GM23338 (cell line): ENCODE results near the gene DHRSX. TPM values are rescaled to one million over a fixed set of nuclear protein-coding genes. Genes with fewer than 3 reads are reported as not detected.
"Not testable (repeated sequence)": the region's sequence is repeated elsewhere in the genome, so short reads cannot be mapped to it uniquely, and the experiment has no call there.

Source experiments
- ATAC-seq: fragments of 200-7000 bp; cut with Tn5 transposase; 3 replicates; pipeline ENCODE4 v1.9.1; 2020
- DNase-seq: peaks from one replicate; pipeline ENCODE4 v3.0.0-alpha.2; 2015; ENCODE audit warnings: low spot score
- H2AFZ ChIP-seq: fragments of 200-600 bp; sonication (generic); 2 replicates; pipeline ENCODE4 v1.8.0; 2016; ENCODE audit warnings: antibody characterized with exemption, mild to moderate bottlenecking, moderate library complexity
- H3F3A ChIP-seq: fragments of 200-600 bp; sonication (generic); replicated peaks from 2 replicates; pipeline ENCODE4 v1.8.0; 2017; ENCODE audit warnings: antibody characterized with exemption, mixed run types, low read depth
- H3K27ac ChIP-seq: fragments of 200-600 bp; sonication (generic); 2 replicates; pipeline ENCODE4 v1.6.1; 2016; ENCODE audit warnings: low read depth
- H3K27me3 ChIP-seq: fragments of 200-600 bp; sonication (generic); 2 replicates; pipeline ENCODE4 v1.8.0; 2016; ENCODE audit warnings: mild to moderate bottlenecking, mixed run types, moderate library complexity; ENCODE audit not compliant: insufficient read depth
- H3K36me3 ChIP-seq: fragments of 200-600 bp; sonication (generic); 2 replicates; pipeline ENCODE4 v1.8.0; 2016; ENCODE audit warnings: mild to moderate bottlenecking; ENCODE audit not compliant: insufficient read depth
- H3K4me1 ChIP-seq: fragments of 200-600 bp; sonication (generic); 2 replicates; pipeline ENCODE4 v1.8.0; 2016; ENCODE audit warnings: mild to moderate bottlenecking, moderate library complexity; ENCODE audit not compliant: insufficient read depth
- H3K4me2 ChIP-seq: fragments of 200-600 bp; sonication (generic); 2 replicates; pipeline ENCODE4 v1.7.1; 2017; ENCODE audit warnings: mixed run types
- H3K4me3 ChIP-seq: fragments of 200-600 bp; sonication (generic); 2 replicates; pipeline ENCODE4 v1.6.1; 2016; ENCODE audit warnings: mixed run types
- H3K79me2 ChIP-seq: fragments of 200-600 bp; sonication (generic); replicated peaks from 2 replicates; pipeline ENCODE4 v1.8.0; 2017; ENCODE audit warnings: mild to moderate bottlenecking; ENCODE audit not compliant: insufficient read depth
- H3K9me2 ChIP-seq: fragments of 200-600 bp; sonication (generic); 2 replicates; pipeline ENCODE4 v1.8.0; 2017; ENCODE audit not compliant: insufficient read depth
- H4K20me1 ChIP-seq: fragments of 200-600 bp; sonication (generic); replicated peaks from 2 replicates; pipeline ENCODE4 v1.8.0; 2017; ENCODE audit warnings: mild to moderate bottlenecking; ENCODE audit not compliant: insufficient read depth
- H3K27ac Mint-ChIP-seq: 2 replicates; pipeline ENCODE4 v1.8.0; 2020; ENCODE audit warnings: inconsistent platforms, mild to moderate bottlenecking, moderate library complexity, mixed read lengths
- H3K27me3 Mint-ChIP-seq: 3 replicates; pipeline ENCODE4 v1.8.0; 2022; ENCODE audit warnings: low read depth, mild to moderate bottlenecking, moderate library complexity, mixed read lengths, inconsistent platforms; ENCODE audit not compliant: insufficient read depth, poor library complexity
- H3K36me3 Mint-ChIP-seq: 3 replicates; pipeline ENCODE4 v1.8.0; 2021; ENCODE audit warnings: low read depth, mild to moderate bottlenecking, inconsistent platforms, moderate library complexity, mixed read lengths
- H3K4me1 Mint-ChIP-seq: 3 replicates; pipeline ENCODE4 v1.8.0; 2020; ENCODE audit warnings: mild to moderate bottlenecking, inconsistent platforms, mixed read lengths
- H3K4me3 Mint-ChIP-seq: 3 replicates; pipeline ENCODE4 v1.8.0; 2021; ENCODE audit warnings: moderate library complexity, mild to moderate bottlenecking, inconsistent platforms, mixed read lengths
- H3K9me3 Mint-ChIP-seq: 3 replicates; pipeline ENCODE4 v1.8.0; 2020; ENCODE audit warnings: moderate library complexity, mild to moderate bottlenecking, inconsistent platforms, mixed read lengths
- CREB1 ChIP-seq: fragments of 250-450 bp; sonication (Bioruptor Pico); IDR thresholded peaks from 2 replicates; pipeline ENCODE4 v1.5.0; 2020; ENCODE audit warnings: low read depth, mild to moderate bottlenecking, moderate library complexity
- ZNF114 ChIP-seq: fragments of 250-450 bp; sonication (Bioruptor Pico); IDR thresholded peaks from 2 replicates; pipeline ENCODE4 v1.5.0; 2020; ENCODE audit warnings: mild to moderate bottlenecking, moderate library complexity
- polyA plus RNA-seq: library from polyadenylated mRNA; unstranded; fragments of >200 nt; fragmentation: Nextera tagmentation; extraction: Ambion mirVana; gene quantifications from 2 replicates; pipeline ENCODE4 v1.2.1, GENCODE V29; 2016
- total RNA-seq: library from RNA; depleted of rRNA; stranded (reverse); fragments of >200 nt; shearing (Covaris generic); gene quantifications from 2 replicates; pipeline ENCODE4 v1.2.3, GENCODE V29; 2014
- TF ChIP-seq, protein P1 (sequence below): IDR thresholded peaks from 2 replicates; pipeline ENCODE4 v1.6.1; 2016; ENCODE audit warnings: antibody characterized with exemption
- TF ChIP-seq, protein P2 (sequence below), 2 experiments: fragments of 200-600 bp in 1 of 2; sonication (generic) in 1 of 2; conservative IDR thresholded peaks; 2 replicates each; pipeline versions ENCODE4 v1.5.1 to v1.6.1; 2016 to 2017; ENCODE audit warnings: antibody characterized with exemption in 2 of 2, low read depth in 2 of 2, mild to moderate bottlenecking in 2 of 2, moderate library complexity in 1 of 2
- TF ChIP-seq, protein P3 (sequence below): fragments of 250-450 bp; sonication (Bioruptor Pico); IDR thresholded peaks from 2 replicates; pipeline ENCODE4 v1.5.0; 2020; ENCODE audit warnings: mild to moderate bottlenecking, moderate library complexity

The DHRSX gene
- total and polyA plus RNA-seq, 2 experiments from 2014 or later, result 33.9 to 43.0 TPM

DNA sequence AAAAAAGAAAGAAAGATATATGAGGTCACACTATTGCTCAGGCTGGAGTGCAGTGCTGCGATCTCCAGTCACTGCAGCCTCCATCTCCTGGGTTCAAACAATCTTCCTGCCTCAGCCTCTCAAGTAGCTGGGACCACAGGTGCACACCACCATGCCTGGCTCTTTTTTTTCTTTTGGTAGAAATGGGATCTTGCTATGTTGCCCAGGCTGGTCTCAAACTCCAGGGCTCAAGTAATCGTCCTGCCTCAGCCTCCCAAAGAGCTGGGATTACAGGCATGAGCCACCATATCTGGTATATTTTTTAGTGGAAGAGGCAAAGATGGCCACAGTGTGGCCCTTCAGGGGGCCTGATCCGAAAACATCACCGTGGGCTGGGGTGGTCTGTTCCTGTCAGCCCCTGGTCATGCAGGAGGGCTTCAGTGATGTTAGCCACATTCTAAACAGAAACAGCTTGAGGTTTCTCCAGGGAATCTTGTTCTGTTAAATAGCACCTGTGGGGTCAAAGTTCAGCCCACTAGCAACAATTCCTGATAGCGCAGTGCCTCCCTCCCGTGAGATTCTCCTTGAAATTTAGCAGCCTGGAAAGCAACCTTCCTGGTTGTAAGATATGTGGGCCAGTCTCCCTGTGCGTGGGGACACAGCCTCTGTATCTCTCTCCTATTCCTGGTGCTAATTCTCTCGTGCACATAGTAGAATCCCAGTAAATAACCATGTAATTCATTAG is 7.3 kb upstream of the DHRSX start (continued):
- TF ChIP-seq, protein P1, sequence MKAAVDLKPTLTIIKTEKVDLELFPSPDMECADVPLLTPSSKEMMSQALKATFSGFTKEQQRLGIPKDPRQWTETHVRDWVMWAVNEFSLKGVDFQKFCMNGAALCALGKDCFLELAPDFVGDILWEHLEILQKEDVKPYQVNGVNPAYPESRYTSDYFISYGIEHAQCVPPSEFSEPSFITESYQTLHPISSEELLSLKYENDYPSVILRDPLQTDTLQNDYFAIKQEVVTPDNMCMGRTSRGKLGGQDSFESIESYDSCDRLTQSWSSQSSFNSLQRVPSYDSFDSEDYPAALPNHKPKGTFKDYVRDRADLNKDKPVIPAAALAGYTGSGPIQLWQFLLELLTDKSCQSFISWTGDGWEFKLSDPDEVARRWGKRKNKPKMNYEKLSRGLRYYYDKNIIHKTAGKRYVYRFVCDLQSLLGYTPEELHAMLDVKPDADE, result no peak
- TF ChIP-seq, protein P2, sequence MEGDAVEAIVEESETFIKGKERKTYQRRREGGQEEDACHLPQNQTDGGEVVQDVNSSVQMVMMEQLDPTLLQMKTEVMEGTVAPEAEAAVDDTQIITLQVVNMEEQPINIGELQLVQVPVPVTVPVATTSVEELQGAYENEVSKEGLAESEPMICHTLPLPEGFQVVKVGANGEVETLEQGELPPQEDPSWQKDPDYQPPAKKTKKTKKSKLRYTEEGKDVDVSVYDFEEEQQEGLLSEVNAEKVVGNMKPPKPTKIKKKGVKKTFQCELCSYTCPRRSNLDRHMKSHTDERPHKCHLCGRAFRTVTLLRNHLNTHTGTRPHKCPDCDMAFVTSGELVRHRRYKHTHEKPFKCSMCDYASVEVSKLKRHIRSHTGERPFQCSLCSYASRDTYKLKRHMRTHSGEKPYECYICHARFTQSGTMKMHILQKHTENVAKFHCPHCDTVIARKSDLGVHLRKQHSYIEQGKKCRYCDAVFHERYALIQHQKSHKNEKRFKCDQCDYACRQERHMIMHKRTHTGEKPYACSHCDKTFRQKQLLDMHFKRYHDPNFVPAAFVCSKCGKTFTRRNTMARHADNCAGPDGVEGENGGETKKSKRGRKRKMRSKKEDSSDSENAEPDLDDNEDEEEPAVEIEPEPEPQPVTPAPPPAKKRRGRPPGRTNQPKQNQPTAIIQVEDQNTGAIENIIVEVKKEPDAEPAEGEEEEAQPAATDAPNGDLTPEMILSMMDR (conservative IDR thresholded peaks at IDR 0.05; ENCODE audit: low read depth in 2 of 2), result no peak
- TF ChIP-seq, protein P3, sequence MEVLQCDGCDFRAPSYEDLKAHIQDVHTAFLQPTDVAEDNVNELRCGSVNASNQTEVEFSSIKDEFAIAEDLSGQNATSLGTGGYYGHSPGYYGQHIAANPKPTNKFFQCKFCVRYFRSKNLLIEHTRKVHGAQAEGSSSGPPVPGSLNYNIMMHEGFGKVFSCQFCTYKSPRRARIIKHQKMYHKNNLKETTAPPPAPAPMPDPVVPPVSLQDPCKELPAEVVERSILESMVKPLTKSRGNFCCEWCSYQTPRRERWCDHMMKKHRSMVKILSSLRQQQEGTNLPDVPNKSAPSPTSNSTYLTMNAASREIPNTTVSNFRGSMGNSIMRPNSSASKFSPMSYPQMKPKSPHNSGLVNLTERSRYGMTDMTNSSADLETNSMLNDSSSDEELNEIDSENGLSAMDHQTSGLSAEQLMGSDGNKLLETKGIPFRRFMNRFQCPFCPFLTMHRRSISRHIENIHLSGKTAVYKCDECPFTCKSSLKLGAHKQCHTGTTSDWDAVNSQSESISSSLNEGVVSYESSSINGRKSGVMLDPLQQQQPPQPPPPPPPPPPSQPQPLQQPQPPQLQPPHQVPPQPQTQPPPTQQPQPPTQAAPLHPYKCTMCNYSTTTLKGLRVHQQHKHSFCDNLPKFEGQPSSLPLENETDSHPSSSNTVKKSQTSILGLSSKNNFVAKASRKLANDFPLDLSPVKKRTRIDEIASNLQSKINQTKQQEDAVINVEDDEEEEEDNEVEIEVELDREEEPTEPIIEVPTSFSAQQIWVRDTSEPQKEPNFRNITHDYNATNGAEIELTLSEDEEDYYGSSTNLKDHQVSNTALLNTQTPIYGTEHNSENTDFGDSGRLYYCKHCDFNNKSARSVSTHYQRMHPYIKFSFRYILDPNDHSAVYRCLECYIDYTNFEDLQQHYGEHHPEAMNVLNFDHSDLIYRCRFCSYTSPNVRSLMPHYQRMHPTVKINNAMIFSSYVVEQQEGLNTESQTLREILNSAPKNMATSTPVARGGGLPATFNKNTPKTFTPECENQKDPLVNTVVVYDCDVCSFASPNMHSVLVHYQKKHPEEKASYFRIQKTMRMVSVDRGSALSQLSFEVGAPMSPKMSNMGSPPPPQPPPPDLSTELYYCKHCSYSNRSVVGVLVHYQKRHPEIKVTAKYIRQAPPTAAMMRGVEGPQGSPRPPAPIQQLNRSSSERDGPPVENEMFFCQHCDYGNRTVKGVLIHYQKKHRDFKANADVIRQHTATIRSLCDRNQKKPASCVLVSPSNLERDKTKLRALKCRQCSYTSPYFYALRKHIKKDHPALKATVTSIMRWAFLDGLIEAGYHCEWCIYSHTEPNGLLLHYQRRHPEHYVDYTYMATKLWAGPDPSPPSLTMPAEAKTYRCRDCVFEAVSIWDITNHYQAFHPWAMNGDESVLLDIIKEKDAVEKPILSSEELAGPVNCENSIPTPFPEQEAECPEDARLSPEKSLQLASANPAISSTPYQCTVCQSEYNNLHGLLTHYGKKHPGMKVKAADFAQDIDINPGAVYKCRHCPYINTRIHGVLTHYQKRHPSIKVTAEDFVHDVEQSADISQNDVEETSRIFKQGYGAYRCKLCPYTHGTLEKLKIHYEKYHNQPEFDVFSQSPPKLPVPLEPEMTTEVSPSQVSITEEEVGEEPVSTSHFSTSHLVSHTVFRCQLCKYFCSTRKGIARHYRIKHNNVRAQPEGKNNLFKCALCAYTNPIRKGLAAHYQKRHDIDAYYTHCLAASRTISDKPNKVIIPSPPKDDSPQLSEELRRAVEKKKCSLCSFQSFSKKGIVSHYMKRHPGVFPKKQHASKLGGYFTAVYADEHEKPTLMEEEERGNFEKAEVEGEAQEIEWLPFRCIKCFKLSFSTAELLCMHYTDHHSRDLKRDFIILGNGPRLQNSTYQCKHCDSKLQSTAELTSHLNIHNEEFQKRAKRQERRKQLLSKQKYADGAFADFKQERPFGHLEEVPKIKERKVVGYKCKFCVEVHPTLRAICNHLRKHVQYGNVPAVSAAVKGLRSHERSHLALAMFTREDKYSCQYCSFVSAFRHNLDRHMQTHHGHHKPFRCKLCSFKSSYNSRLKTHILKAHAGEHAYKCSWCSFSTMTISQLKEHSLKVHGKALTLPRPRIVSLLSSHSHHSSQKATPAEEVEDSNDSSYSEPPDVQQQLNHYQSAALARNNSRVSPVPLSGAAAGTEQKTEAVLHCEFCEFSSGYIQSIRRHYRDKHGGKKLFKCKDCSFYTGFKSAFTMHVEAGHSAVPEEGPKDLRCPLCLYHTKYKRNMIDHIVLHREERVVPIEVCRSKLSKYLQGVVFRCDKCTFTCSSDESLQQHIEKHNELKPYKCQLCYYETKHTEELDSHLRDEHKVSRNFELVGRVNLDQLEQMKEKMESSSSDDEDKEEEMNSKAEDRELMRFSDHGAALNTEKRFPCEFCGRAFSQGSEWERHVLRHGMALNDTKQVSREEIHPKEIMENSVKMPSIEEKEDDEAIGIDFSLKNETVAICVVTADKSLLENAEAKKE (CRISPR knock-in tag), result no peak
- no peak for TF ChIP-seq CREB1

DNA sequence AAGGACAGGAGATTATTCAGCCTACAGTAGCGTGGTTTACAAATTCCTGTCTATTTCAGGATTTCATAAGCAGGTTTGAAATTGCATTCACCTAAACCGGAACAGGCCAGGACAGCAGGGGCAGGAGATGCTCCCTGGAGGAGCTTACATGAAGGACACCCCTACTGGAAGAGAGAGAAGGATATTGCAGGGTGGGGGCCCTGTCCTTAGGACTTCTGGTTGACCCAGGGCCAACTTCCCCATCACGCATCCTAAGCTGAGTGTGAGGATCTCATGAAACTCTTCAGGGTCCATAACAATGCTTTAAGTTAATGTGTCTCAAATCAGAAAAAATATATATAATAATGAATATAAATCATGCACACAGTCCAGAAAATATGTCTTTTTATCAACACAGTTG is 6.4 kb upstream of the DHRSX start:
- Mint-ChIP-seq H3K4me3 (no peak overlapping the region), H3K27ac (no peak overlapping the region), H3K4me1 (no peaks in the 10 kb centered on the region), H3K27me3 (peaks cover 5% of the 10 kb centered on the region), H3K36me3 (no peaks in the 10 kb centered on the region), H3K9me3 (no peaks in the 10 kb centered on the region; the same call in 2 of the 3 replicates)
- no peaks in the 10 kb centered on the region for H3K27me3 ChIP-seq
- no peak overlapping the region for H2AFZ ChIP-seq
- DNase-seq, result no peak
- no peaks in the 10 kb centered on the region for H3F3A ChIP-seq
- H3K9me2 ChIP-seq, result no peaks in the 10 kb centered on the region
- no peak overlapping the region for H3K4me3 ChIP-seq
- no peaks in the 10 kb centered on the region for H3K79me2 ChIP-seq
- no peaks in the 10 kb centered on the region for H3K4me1 ChIP-seq
- H3K36me3 ChIP-seq, result no peaks in the 10 kb centered on the region
- ATAC-seq, result no peak
- TF ChIP-seq ZNF114, result no peak
- H3K27ac ChIP-seq, result no peak overlapping the region
- H3K4me2 ChIP-seq, result no peak overlapping the region
- no peaks in the 10 kb centered on the region for H4K20me1 ChIP-seq

DNA sequence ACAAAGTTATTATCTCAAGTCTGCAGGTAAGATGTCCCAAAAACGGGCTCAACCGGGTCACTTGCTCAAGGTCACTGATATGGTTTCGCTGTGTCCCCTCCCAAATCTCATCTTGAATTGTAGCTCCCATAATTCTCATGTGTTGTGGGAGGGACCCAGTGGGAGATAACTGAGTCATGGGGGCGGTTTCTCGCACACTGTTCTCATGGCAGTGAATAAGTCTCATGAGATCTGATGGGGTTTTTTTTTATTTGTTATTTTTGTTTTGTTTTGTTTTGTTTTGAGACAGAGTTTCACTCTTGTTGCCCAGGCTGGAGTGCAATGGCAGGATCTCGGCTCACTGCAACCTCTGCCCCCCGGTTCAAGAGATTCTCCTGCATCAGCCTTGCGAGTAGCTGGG is 4.6 kb upstream of the DHRSX start:
- H4K20me1 ChIP-seq, H3K4me1 ChIP-seq, H3K4me3 ChIP-seq, H3K79me2 ChIP-seq, ATAC-seq, H3K36me3 ChIP-seq, H3K36me3 Mint-ChIP-seq, H3K27ac Mint-ChIP-seq, H3K9me2 ChIP-seq, H3K4me1 Mint-ChIP-seq, H3K4me3 Mint-ChIP-seq, H3K4me2 ChIP-seq, H3K27me3 ChIP-seq, H3K27ac ChIP-seq, H3F3A ChIP-seq, H2AFZ ChIP-seq, DNase-seq, H3K27me3 Mint-ChIP-seq, H3K9me3 Mint-ChIP-seq: not testable (repeated sequence)
